Activated CD4-positive, alpha-beta T cell treated with anti-CD3 and anti-CD28 coated beads, Interleukin-2, amount 50 U/mL, for 1 hour (primary cell): Measurements from ENCODE around the gene BCKDHA.

ENCODE experiments used
- DNase-seq: peaks from one replicate; pipeline ENCODE4 v3.0.0-alpha.2; 2020

BCKDHA gene

DNA sequence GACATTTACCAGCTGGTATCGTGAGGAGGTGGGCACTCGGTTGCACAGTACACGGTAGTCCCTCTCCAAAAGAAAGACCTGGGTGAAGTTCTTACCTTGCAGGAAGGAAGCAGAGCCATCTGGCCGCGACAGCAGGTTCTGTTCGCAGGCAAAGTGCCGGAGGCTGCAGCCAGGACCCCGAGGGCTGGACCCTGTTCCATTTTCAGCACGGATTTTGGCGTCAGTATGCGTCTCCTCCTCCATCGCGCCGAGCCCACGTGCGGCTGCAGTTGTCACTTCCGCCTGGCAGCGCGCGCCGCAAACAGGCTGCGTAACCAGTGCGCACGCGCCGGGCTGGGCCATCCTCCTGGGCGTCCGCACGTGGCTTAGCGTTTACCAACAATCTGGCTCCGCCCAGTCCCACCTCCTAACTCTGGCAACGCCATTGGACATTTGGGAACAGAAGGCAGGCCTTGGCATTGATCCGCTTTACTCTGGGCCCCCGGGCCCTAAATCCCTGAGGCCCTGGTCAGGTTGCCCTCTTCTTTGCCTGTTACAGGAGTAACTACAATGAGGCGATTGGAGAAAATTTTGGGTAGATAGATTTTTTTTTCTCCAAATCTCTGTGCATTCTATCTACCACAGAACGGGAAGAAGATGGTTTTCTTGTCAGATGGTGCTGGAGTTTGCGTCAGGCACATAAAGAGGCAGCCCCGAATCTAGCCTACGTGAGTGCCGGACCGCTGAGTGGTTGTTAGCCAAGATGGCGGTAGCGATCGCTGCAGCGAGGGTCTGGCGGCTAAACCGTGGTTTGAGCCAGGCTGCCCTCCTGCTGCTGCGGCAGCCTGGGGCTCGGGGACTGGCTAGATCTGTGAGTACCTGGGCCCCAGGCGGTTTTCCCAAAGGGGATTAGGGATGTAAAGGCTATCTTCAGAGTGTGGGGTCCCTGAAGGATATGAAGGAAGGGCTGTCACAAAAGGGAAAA is at the start of gene BCKDHA, which contains the start of gene EXOSC5:
TSS of gene BCKDHA (plus strand) at position 733 of the 964 bp plus-strand sequence. CDS start at position 743, 10 bp downstream.
TSS of gene EXOSC5 (minus strand) at position 274 of the 964 bp plus-strand sequence. CDS start at position 243, 31 bp downstream.
- peak; percentile 99 for DNase-seq

DNA sequence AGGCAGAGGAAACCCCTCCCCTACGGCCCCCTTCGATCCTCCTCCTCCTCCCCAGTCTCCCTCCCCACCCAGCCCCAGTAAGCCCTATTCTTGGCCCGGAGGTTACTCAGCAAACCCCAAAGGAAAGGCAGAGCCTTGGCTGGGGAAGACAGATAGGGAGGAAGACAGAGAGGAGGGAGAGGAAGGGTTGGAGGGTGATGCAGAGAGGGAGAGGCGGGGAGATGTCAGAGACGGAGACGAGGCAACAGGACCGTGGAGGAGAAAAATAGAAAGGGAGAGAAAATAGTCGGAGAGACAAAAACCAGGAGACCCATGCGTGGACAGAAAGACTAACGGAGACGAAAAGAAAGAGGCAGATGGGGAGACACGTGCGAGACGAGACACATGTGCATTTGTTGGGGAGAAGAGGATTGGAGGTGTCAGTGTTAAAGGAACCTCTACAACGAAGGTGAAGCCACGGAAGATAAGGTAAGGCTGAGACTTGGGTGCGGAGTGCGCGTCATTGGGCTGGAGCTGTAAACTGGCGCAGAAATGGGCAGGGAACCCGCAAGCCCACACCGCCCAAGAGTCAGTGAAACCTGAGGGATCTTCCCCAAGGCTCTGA is 46.8 kb upstream of the BCKDHA start:
- no peak for DNase-seq

DNA sequence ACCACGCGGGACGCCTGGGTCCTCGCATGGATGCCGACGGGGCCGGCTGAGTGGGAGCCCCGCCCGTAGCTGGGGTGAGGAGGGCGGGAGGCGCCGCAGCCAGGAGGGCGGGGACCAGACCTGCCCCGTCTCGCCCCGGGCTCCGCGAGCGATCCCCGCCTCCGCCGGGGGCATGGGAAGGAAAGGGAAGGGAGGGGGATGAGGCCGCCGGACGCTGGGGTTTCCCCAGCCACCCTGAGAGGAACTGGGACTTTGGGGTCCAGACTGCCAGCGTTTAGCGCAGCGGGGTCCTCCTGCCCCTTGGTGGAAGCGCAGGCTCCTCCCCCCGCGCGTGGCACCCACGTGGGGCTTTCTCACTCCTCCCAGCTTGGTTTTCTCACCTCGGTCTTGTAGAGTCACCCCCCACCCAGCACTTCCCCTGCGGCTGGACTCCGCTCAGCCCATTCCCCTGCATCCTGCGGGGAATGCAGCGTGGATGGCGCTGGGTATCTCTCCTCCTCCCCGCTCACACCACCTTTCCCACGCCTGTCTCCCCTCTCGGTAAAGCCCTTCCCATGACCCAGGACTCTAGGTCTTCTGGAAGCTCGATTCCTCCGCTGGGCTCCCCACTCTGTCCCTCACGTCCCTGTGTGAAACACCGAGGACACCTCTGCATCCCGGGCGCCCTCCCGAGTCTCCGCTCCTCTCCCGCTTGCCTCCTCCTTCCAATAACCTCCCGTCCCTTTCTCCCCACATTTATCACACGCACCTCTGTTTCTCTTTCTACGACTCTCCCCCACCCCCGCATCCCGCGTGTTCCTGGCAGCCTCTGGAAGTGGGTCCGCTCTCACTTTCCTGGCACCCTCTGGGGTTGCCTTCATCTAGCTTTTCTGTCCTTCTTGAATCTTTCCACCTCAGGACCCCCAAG is 46.0 kb upstream of the BCKDHA start:
- DNase-seq: peak; percentile 80

DNA sequence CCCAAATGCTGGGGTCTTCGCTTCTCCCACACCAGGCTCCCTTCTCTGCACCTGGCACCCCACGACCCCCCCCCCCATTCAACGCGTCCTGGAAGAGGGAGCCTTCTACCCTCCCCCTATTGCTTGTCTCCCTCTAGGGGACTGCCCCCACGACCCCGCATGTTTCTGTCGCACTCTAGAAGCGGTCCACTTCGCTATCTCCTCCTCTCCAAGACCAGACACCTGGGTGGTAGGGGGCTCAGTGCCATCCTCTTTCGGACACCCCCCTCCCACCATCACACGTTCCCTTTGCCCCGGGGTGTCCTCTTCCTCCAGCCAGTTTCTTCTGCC is 45.4 kb upstream of the BCKDHA start:
- no peak for DNase-seq

DNA sequence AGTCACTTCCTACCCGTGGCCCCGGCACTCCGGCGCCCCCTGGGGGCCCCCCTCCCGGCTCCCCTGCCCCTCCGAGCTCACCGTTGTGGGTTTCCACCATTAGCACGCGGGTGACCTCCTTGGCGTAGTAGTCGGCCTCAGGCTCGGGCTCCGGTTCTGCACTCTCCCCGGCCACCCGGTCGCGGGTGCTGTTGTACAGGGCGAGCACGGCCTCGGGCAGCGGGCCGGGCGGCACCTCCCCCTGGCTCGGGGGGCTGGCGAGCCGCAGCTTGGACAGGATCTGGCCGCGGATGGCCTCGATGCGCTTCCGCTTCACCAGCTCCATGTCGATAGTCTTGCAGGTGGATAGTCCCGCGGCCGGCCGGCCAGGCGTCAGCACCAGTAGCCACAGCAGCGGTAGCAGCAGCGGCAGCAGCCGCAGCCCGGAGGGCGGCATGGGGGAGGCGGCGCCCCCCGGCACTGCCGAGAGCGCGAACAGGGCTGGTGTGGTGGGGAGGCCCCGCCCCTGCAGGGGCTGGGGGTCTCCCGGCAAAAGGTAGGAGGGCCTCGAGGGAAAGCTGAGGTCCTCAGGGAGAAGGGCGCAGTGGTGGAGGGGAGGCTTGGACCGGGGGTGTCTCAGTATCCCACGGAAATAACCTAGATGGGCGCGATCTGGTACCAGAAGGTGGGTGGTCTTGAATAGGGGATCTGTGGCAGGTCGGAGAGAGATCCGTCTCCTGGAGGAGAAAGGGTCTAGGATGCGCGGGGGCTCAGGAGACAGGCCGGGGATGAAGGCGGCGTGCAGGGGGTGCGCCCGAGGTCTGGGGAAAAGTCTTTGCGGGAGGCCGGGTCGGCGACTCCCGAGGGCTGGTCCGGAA is 44.8 kb upstream of the BCKDHA start:
- peak; percentile 76 for DNase-seq

DNA sequence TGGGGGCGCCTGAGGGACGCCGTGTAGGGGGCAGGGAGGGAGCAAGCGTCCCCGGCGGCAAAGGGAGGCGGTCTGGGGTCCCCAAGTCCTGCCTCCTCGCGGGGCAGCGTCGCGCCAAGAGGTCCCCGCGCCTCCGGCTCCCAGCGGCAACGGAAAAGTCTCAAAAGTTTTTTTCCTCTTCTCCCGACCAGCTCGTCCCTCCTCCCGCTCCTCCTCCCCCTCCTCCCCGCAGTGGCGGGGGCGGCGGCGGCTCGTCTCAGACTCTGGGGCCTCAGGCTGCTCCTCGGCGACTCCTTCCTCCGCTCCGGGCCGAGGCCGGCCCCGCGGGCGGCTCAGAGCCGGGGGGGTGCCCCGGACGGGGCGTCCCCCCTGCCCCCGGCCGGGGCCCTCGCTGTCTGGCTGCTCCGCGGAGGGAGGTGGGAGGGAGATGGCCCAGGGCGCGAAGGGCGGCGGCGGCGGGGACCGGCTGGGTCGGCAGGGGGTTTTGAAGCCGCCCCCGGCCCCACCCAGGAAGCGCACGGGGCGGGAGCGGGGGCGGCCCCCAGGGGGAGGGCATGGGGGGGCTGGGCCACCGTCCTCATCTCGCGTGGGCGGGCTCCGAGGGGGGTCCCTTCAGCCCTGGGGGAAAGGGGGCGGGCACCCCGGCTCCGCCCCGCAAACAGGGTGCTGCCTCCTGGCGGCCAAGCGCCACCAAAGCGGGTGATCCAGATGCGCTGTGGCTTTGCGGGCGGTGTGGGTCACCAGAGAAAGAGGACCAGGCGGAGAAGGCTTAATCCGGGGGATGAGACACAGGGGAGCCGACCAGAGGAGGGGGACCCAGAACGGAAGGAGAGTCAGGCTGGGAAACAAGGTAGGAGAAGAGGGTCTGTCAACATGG is 43.9 kb upstream of the BCKDHA start, which contains the start of gene TGFB1:
TSS of gene TGFB1 (minus strand) at position 457 of the 877 bp plus-strand sequence. CDS start 878 bp downstream, outside the sequence.
- DNase-seq: peak; percentile 95

DNA sequence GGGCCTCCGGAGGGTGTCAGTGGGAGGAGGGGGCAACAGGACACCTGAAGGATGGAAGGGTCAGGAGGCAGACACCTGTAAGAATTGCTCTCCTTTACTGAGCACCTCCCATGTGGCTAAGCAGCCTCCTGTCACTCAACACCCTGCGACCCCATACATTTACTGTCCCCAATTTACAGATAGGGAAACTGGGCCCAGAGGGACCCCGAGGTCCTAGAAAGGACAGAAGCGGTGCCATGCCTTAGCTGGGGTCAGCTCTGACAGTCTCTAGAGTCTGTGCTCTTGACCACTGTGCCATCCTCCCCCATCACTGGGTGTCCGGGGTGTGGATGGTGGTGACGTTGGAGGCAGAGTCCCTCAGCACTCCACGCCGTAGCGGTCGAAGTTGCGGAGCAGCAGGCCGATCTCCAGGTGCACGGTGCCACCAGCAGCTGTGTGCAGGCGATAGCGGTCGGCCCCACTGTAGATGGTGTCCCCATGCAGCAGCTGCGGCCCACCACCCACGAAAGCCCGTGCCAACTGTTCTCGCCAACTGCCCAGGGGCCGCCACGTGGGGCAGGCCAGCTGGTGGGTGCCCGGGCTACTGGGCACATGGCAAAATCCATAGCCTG is 43.2 kb upstream of the BCKDHA start:
- no peak for DNase-seq

DNA sequence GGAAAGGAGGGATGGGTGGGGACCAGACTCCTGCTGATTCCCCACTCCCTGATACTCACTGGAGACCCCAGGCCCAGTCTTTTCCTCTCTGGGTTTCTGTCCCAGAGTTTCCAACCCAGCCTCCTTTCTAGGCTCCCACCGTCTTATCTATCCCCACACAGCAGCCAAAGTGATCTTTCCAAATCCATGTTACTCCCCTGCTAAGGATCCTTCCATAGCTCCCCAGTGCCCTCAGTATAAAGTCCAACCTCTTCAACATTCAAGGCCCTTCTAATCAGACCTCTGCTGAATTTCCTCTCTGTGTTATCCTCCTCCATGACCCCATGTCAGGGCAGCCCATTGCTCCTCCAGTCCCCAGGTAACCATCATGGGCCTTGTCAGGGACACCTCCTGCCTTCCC is 42.6 kb upstream of the BCKDHA start:
- no peak for DNase-seq

DNA sequence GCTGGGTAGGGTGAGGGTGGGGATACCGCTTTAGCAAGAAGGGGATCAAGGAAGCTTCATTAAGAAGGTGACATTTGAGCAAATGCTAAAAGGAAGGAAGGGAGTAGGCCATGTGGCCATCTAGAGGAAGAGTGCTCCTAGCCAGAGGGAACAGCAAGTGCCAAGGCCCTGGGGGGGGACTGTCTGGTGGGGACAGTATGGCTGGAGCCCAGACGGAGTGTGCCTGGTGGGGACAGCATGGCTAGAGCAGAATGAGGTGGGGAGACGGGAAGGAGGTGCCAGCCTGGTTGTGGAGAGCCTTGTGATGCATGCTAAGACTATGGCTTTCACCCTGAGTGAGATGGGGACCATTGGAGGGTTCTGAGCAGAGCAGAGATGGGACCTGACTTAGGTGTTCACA is 41.8 kb upstream of the BCKDHA start:
- no peak for DNase-seq

DNA sequence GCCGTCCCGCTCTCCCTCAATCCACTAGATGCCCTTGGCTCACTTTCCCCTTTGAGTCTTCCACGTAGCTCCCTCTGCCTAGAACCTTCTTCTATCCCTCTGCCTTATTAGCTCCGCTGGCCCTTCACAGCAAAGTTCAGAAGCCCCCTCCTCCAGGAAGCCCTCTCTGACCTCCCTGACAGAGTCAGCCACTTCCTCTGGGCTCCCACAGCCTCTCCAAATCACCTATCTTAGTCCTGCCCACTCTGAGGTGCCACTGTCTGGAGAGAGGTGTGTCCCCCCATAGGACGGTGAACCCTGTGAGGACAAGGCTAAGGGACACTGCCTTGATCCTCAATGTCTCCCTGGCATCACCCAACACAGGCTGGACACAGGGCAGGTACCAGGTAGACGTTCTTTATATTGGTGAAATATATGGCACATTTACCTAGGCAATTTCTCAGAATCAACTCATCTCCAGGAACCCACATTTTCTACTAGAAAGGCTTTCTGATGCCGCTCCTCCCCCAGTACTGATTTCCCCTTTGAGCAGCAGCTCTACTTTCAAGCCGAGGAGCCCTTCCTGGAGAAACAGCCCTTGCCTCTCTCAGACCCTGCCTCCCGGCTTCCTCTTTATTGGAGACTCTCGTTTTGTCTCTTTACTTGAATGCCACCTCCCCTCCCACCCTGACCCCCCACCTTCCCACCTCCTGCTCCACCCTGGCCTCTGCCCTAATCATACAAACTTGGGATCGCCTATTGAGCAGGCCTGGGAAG is 40.5 kb upstream of the BCKDHA start:
- no peak for DNase-seq

DNA sequence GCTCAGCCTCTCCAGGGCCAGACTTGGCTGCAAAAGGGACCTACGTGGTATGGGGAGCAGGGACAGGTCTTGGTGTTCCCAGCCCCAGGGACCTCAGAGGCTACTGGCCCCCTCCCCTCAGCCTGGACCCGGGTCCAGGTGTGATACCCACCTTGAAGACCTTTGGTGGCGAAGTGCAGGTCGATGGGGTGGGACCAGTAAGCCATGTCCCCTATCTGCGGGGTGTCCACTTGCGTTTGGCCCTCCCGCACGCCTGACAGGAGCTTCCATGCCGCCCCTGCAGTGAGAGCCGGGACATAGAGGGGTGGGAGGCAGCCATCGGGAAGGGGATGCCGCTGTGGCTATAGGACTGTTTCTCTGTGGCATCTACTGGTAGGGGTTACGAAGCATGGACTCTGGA is 39.9 kb upstream of the BCKDHA start:
- DNase-seq: no peak

DNA sequence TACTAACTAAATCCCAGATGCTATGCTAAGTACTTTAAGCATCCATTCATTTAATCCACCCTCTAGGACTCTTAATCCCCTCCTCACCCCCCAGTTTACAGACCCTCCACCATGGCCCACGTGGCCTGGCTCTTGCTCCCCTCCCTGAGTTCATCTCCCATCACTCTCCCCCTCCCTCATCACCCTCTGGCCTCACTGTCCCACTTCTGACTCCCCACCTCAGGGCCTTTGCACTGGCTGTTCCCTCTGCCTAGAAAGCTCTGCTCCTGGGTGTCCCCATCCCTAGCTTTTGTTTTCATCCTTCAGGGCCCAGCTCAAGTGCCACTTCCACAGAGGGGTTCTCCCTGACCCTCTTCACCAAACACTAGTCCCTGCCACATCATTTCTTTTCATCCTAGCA is 37.9 kb upstream of the BCKDHA start:
- DNase-seq: no peak

DNA sequence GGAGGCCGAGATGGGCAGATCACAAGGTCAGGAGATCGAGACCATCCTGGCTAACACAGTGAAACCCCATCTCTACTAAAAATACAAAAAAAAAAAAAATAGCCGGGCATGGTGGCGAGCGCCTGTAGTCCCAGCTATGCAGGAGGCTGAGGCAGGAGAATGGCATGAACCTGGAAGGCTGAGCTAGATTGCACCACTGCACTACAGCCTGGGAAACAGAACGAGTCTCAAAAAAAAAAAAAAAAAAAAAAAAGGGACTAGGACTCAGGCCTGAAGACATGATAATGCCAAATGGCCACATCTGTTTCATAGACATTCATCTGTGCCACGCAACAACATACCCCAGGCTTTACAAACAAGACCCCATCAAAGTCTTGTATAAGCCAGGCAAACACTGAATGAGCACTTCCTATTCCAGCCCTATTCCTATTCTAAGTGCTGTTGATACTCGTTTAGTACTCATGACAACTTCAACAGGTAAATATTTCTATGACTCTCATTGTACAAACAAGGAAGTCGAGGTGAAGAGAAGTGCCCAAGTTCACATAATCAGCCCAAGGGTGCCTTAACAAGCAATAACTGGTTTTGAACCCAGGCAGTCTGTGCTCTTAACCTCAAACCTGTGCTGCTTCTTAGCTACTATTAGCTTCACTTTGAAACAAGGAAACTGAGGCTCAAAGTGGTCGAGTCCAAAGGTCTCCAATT is 35.3 kb upstream of the BCKDHA start:
- no peak for DNase-seq

DNA sequence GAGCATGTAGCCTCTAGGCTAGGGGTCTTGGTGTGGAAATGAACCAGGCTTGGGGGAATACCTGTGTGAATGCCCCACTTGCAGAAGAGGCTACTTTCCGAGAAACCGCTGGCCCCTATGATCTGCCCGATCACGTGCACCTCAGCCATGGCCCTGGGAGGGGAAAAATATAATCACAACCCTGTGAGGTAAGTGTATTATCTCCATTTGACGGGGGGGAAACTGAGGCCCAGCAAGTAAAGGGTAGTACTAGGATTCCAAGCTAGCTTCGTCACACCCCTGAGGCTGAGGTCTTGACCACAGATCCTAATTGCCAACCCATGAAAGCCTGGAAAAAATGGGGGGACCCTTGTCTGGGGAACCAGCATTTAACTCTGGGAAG is 34.3 kb upstream of the BCKDHA start:
- no peak for DNase-seq

DNA sequence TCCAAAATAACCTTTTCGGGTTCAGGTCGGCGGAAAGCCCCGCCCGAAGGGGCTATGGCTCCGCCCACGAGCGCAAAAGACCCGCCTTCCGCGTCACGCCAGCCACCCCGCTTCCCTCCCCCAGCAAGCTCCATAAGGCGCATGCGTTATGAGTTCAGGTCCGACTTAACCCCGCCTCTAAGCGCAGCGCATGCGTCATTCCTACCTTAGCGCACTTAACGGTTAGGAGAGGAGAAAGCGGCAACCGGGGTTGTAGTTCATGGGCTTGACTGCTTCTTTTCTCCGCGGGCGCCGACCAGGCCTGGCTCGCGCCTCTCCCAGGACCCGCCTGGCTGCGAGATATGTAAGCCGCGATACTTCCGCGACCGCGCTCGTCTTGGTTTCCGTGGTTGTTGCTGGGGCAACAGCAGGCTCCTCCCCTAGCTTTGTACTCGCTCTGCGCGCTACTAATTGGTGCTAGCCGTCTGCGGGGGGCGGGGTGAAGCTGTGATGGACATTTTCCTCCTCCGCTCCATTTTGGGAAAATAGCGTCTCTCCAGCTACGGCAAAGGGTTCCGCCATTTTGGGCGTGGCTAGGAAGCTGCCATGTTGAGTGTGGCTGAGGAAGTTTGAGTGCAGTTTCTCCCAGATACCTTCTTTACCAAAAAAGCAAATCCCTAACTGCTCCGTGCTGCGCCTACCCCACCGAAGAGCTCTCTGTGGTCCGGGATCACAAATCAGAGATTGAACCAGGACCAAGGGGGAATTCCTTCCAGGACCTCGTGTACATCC is 33.7 kb upstream of the BCKDHA start, which contains the start of gene B9D2:
TSS of gene B9D2 (minus strand) at position 397 of the 771 bp plus-strand sequence. CDS start 630 bp downstream, outside the sequence.
- DNase-seq: peak; percentile 98

DNA sequence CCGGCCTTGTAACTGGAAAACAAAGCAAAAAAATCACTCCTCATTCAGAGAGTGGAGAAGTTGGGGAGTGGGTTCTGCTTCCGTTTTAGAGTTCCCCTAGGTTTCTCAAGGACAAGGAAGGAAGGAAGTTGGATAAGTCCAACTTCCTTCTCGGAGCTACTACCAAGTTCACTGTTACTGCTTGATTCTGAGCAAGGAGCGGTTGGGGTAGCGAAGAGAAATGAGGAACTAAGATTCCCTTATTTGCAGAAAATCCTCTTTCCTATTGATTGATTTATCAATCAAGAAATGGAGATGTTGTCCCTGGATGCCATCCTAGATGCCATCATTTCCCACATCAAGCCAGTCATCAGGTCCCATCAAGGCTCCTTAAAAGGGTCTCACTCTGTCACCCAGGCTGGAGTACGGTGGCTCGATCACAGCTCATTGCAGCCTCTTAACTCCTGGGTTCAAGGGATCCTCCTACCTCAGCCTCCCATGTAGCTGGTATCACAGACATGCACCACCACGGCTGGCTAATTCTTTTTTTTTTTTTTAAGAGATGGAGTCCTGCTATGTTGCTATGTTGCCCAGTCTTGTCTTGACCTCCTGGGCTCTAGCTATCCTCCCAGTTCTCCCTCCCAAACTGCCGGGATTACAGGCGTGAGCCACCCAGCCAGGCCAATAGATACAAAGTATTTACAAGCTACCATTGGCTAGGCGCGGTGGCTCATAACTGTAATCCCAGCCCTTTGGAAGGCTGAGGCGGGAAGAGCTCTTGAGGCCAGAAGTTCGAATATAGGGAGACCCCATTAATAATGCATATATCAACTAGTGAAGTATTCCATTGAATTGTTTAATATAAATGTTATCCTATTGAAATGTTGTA is 32.9 kb upstream of the BCKDHA start:
- DNase-seq: no peak

DNA sequence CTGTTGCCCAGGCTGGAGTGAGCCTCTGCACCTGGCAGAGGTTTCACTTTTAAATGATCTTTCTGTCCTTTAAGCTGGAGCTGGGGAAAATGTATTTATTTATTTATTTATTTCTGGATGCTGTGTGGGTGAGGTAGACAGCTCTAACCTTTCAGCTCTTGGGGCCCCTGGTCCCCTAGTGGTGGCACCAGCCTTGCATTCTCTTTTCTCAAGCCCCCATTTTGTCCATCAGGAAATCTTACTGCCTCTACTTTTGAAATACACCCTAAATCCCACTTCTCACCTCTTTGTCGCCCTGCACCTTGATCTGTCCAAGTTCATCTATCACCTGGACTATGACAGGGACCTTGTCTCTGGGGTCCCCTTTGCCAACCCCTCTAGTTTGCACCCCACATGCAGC is 31.5 kb upstream of the BCKDHA start:
- DNase-seq: no peak
